HCT116 (cell line): ENCODE data around the gene ASCL4. TPM values are rescaled to one million over a fixed set of nuclear protein-coding genes. Genes with fewer than 3 reads are reported as not detected.

Source experiments
- ATAC-seq: fragments of 200-7000 bp; cut with Tn5 transposase; 2 replicates; pipeline ENCODE4 v1.9.1; 2020; ENCODE audit warnings: mild to moderate bottlenecking, moderate library complexity
- BruUV-seq: library from RNA; stranded (reverse); fragments of 400-500 nt; replicated peaks from 2 replicates; lab custom pipeline; 2021; lab: Mats Ljungman, UMichigan
- CTCF ChIA-PET: fragments of 300-600 bp; sonication (Branson Sonifier 250); formaldehyde crosslinking; loops from one replicate; lab custom pipeline; 2021; ENCODE audit warnings: antibody characterized with exemption; lab: Charles Lee
- POLR2A ChIA-PET: fragments of 300-600, 350-600 bp; sonication (Branson Sonifier 250); formaldehyde crosslinking; loops from one replicate; lab custom pipeline; 2021; ENCODE audit warnings: antibody characterized with exemption; lab: Charles Lee
- RAD21 ChIA-PET, 2 experiments: fragments of 300-600 bp; sonication (Branson Sonifier 250); formaldehyde crosslinking; loops; one replicate each; lab custom pipeline; 2023; ENCODE audit warnings: low total read pairs in 2 of 2; ENCODE audit not compliant: uncharacterized antibody in 2 of 2, unreplicated experiment in 2 of 2, low non-redundant PET in 1 of 2; lab: Charles Lee
- DNase-seq: peaks from one replicate; pipeline ENCODE4 v3.0.0-alpha.2; 2010; ENCODE audit warnings: low read depth, low spot score
- H2AFZ ChIP-seq: fragments of 200-600 bp; shearing (Covaris generic), sonication (generic); 2 replicates; pipeline ENCODE4 v1.6.1; 2017; ENCODE audit warnings: low read depth, mixed run types, mixed read lengths, antibody characterized with exemption, low read length; ENCODE audit not compliant: poor library complexity, severe bottlenecking
- H3K27ac ChIP-seq: 2 replicates; pipeline ENCODE4 v1.5.1; 2012; ENCODE audit warnings: low read depth, low read length
- H3K27me3 ChIP-seq: fragments of 200-600 bp; sonication (generic); 2 replicates; pipeline ENCODE4 v1.6.1; 2016; ENCODE audit warnings: mixed run types, low read length, mixed read lengths; ENCODE audit not compliant: insufficient read depth
- H3K36me3 ChIP-seq, 2 experiments: fragments of 200-500 bp in 1 of 2; fragments of 200-600 bp in 1 of 2; sonication (Bioruptor generic) in 1 of 2; sonication (generic) in 1 of 2; 2 replicates each; pipeline versions ENCODE4 v1.5.1 to v1.6.1; 2014 to 2016; ENCODE audit warnings: low read length in 2 of 2, inconsistent platforms in 1 of 2, mixed read lengths in 1 of 2, mixed run types in 1 of 2; ENCODE audit not compliant: insufficient read depth in 2 of 2, control insufficient read depth in 1 of 2
- H3K4me1 ChIP-seq, 2 experiments: fragments of 200-600 bp in 1 of 2; sonication (generic) in 1 of 2; 2 replicates each; pipeline versions ENCODE4 v1.5.1 to v1.6.1; 2012 to 2017; ENCODE audit warnings: low read length in 2 of 2, inconsistent platforms in 1 of 2, mild to moderate bottlenecking in 1 of 2, mixed read lengths in 1 of 2, mixed run types in 1 of 2, moderate library complexity in 1 of 2; ENCODE audit not compliant: insufficient read depth in 2 of 2, control insufficient read depth in 1 of 2
- H3K4me2 ChIP-seq: fragments of 200-600 bp; sonication (generic); 2 replicates; pipeline ENCODE4 v1.6.1; 2017; ENCODE audit warnings: mixed run types, low read length, mixed read lengths
- H3K4me3 ChIP-seq, 2 experiments: fragments of 200-600 bp in 1 of 2; sonication (generic) in 1 of 2; replicated peaks in 1 of 2; 2 replicates each; pipeline ENCODE4 v1.5.1; 2011 to 2016; ENCODE audit warnings: low read length in 2 of 2, control low read depth in 1 of 2, low read depth in 1 of 2, mild to moderate bottlenecking in 1 of 2, mixed read lengths in 1 of 2, mixed run types in 1 of 2
- H3K79me2 ChIP-seq: fragments of 200-600 bp; sonication (generic); 2 replicates; pipeline ENCODE4 v1.6.1; 2017; ENCODE audit warnings: mild to moderate bottlenecking, mixed run types, low read length, moderate library complexity, mixed read lengths; ENCODE audit not compliant: insufficient read depth
- H3K9ac ChIP-seq: fragments of 200-600 bp; sonication (generic); 2 replicates; pipeline ENCODE4 v1.6.1; 2016; ENCODE audit warnings: low read length, mixed read lengths
- H3K9me2 ChIP-seq: fragments of 200-600 bp; sonication (generic), shearing (Covaris generic); 2 replicates; pipeline ENCODE4 v1.6.1; 2017; ENCODE audit warnings: mixed run types, mild to moderate bottlenecking, moderate library complexity; ENCODE audit not compliant: insufficient read depth
- H3K9me3 ChIP-seq, 2 experiments: fragments of 200-500 bp in 1 of 2; fragments of 200-600 bp in 1 of 2; sonication (Bioruptor generic) in 1 of 2; sonication (generic) in 1 of 2; 2 replicates each; pipeline ENCODE4 v1.6.1; 2014 to 2017; ENCODE audit warnings: low read length in 2 of 2, mixed read lengths in 2 of 2, inconsistent platforms in 1 of 2, low read depth in 1 of 2, mild to moderate bottlenecking in 1 of 2, mixed run types in 1 of 2, moderate library complexity in 1 of 2; ENCODE audit not compliant: control insufficient read depth in 1 of 2, insufficient read depth in 1 of 2
- H4K20me1 ChIP-seq: fragments of 200-600 bp; sonication (generic), shearing (Covaris generic); 2 replicates; pipeline ENCODE4 v1.6.1; 2017; ENCODE audit warnings: mixed run types, mild to moderate bottlenecking, moderate library complexity; ENCODE audit not compliant: insufficient read depth
- CBX3 ChIP-seq: IDR thresholded peaks from 2 replicates; pipeline ENCODE4 v1.6.1; 2012; ENCODE audit warnings: low read depth
- CEBPB ChIP-seq: IDR thresholded peaks from 2 replicates; pipeline ENCODE4 v1.6.1; 2012; ENCODE audit warnings: low read depth
- EGR1 ChIP-seq: IDR thresholded peaks from 2 replicates; pipeline ENCODE4 v1.6.1; 2012; ENCODE audit warnings: low read depth
- EZH2 ChIP-seq: fragments of 200-600 bp; sonication (generic); IDR thresholded peaks from 2 replicates; pipeline ENCODE4 v1.6.1; 2017; ENCODE audit warnings: antibody characterized with exemption, mixed run types
- EZH2phosphoT487 ChIP-seq: fragments of 200-600 bp; IDR thresholded peaks from 2 replicates; pipeline ENCODE4 v1.6.1; 2018; ENCODE audit warnings: antibody characterized with exemption, borderline replicate concordance
- JUND ChIP-seq: IDR thresholded peaks from 2 replicates; pipeline ENCODE4 v1.6.1; 2012
- POLR2A ChIP-seq: IDR thresholded peaks from 2 replicates; pipeline ENCODE4 v1.7.0; 2011; ENCODE audit warnings: borderline replicate concordance; ENCODE audit not compliant: insufficient read depth, insufficient read length; ENCODE audit errors: extremely low read depth
- POLR2AphosphoS5 ChIP-seq: IDR thresholded peaks from 2 replicates; pipeline ENCODE4 v1.6.1; 2011; ENCODE audit warnings: mild to moderate bottlenecking, low read depth, low read length, moderate library complexity
- RAD21 ChIP-seq: IDR thresholded peaks from 2 replicates; pipeline ENCODE4 v1.6.1; 2012; ENCODE audit warnings: low read depth, mild to moderate bottlenecking
- YY1 ChIP-seq: IDR thresholded peaks from 2 replicates; pipeline ENCODE4 v1.6.1; 2011; ENCODE audit warnings: low read length, low read depth, moderate library complexity, mild to moderate bottlenecking; ENCODE audit not compliant: insufficient replicate concordance; ENCODE audit errors: extremely low read depth
- ZBTB33 ChIP-seq: IDR thresholded peaks from 2 replicates; pipeline ENCODE4 v1.6.1; 2011; ENCODE audit warnings: mild to moderate bottlenecking, low read length, moderate library complexity; ENCODE audit not compliant: insufficient replicate concordance; ENCODE audit errors: extremely low read depth
- ZFX ChIP-seq: fragments of 450-650 bp; IDR thresholded peaks from 2 replicates; pipeline ENCODE4 v1.6.1; 2017
- ZNF274 ChIP-seq: fragments of 200-500 bp; sonication (Bioruptor generic); IDR thresholded peaks from 2 replicates; pipeline ENCODE4 v1.6.1; 2014; ENCODE audit warnings: mild to moderate bottlenecking, low read depth, low read length, inconsistent platforms
- intact Hi-C: fragments of 100-400 bp; cut with micrococcal nuclease; formaldehyde crosslinking; loops from 2 replicates; pipeline ENCODE4 v1.10.0; 2022
- total RNA-seq: library from RNA; stranded (reverse); gene quantifications from one replicate; pipeline ENCODE4 v1.2.1, GENCODE V29; 2021; ENCODE audit not compliant: unreplicated experiment
- TF ChIP-seq, protein P1 (sequence below): IDR thresholded peaks from 2 replicates; pipeline ENCODE4 v1.6.1; 2012

ASCL4 gene
- total RNA-seq, 1 experiment from 2014 or later = not detected

- H3K4me1 ChIP-seq = no peaks in the 10 kb centered on the region
- H4K20me1 ChIP-seq = no peaks in the 10 kb centered on the region
- no peak overlapping the region for H3K27ac ChIP-seq
- no peaks in the 10 kb centered on the region for H3K79me2 ChIP-seq
- peaks cover 13% of the 10 kb centered on the region for H3K27me3 ChIP-seq
- BruUV-seq = no TSS peak
- intact Hi-C loops = no loop called here
- no peak overlapping the region for H3K4me3 ChIP-seq
- CTCF ChIA-PET = no interaction called here
- POLR2A ChIA-PET = no interaction called here
- ATAC-seq = no peak
- H3K36me3 ChIP-seq = no peaks in the 10 kb centered on the region
- DNase-seq = no peak
- TF ChIP-seq ZBTB33 (no peak), POLR2A (no peak), CEBPB (no peak), RAD21 (no peak), ZFX (no peak), ZNF274 (no peak), POLR2AphosphoS5 (no peak), YY1 (no peak), EGR1 (no peak), JUND (no peak), EZH2 (no peak), EZH2phosphoT487 (no peak), CBX3 (no peak)
- TF ChIP-seq, protein P1, sequence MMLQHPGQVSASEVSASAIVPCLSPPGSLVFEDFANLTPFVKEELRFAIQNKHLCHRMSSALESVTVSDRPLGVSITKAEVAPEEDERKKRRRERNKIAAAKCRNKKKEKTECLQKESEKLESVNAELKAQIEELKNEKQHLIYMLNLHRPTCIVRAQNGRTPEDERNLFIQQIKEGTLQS = no peak
- no peaks in the 10 kb centered on the region; the same call in 1 of the 2 replicates for H3K9me2 ChIP-seq
- no peaks in the 10 kb centered on the region for H3K9me3 ChIP-seq
- RAD21 ChIA-PET = no interaction called here
- H3K9ac ChIP-seq = no peak overlapping the region
- H3K4me2 ChIP-seq = no peak overlapping the region
- no peak overlapping the region for H2AFZ ChIP-seq
These were observed 26.6 kb downstream of the ASCL4 start for GRCh38 chr12:107801150-107801549.
